ENCODE measurements around the gene TRAFD1. TPM values are rescaled to one million over a fixed set of nuclear protein-coding genes. Genes with fewer than 3 reads are reported as not detected.
"Not testable (repeated sequence)": the region's sequence is repeated elsewhere in the genome, so short reads cannot be mapped to it uniquely, and the experiment has no call there.

TRAFD1 gene
- total RNA-seq, 2 experiments from 2014 or later, result 14.3 to 19.4 TPM

DNA sequence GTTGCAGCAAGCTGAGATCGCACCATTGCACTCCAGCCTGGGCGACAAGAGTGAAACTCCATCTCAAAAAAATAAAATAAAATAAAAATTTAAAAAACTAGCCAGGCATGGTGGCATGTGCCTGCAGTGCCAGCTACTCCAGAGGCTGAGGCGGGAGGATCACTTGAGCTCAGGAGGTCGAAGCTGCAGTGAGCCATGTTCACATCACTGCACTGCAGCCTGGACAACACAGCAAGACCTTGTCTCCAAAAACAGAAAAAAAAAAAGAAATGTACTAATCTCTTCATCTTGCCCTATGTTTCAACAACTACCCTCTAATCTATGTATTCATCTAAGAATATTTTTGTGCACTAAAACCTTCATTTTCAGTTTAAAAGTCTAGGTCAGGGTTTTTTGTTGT is 23.2 kb upstream of the TRAFD1 start:
- Histone ChIP-seq H3K27ac (ENCODE audit: low read depth, low read length, poor library complexity, severe bottlenecking) (no peak overlapping the region), H3K36me3 (ENCODE audit: insufficient read depth, low read length) (peaks cover 88% of the 10 kb centered on the region), H3K9me3 (ENCODE audit: low read length) (no peaks in the 10 kb centered on the region), H3K79me2 (ENCODE audit: insufficient read depth, low read depth, low read length) (peaks cover 100% of the 10 kb centered on the region), H3K9me2 (ENCODE audit: insufficient read depth, low read length) (no peaks in the 10 kb centered on the region), H3K4me1 (ENCODE audit: insufficient read depth, low read length, poor library complexity, severe bottlenecking) (peaks cover 22% of the 10 kb centered on the region), H3K4me3 (ENCODE audit: low read depth, low read length, poor library complexity, severe bottlenecking) (no peak overlapping the region), H4K20me1 (ENCODE audit: insufficient read depth, low read length) (peaks cover 18% of the 10 kb centered on the region; the same call in 1 of the 2 replicates), H3K4me2 (ENCODE audit: low read length) (no peak overlapping the region), H2AFZ (ENCODE audit: low read length) (no peak overlapping the region)
- TF ChIP-seq EZH2phosphoT487 (IDR thresholded peaks at IDR 0.05; ENCODE audit: borderline replicate concordance, low read depth, low read length), result no peak
- TF ChIP-seq, protein P1, sequence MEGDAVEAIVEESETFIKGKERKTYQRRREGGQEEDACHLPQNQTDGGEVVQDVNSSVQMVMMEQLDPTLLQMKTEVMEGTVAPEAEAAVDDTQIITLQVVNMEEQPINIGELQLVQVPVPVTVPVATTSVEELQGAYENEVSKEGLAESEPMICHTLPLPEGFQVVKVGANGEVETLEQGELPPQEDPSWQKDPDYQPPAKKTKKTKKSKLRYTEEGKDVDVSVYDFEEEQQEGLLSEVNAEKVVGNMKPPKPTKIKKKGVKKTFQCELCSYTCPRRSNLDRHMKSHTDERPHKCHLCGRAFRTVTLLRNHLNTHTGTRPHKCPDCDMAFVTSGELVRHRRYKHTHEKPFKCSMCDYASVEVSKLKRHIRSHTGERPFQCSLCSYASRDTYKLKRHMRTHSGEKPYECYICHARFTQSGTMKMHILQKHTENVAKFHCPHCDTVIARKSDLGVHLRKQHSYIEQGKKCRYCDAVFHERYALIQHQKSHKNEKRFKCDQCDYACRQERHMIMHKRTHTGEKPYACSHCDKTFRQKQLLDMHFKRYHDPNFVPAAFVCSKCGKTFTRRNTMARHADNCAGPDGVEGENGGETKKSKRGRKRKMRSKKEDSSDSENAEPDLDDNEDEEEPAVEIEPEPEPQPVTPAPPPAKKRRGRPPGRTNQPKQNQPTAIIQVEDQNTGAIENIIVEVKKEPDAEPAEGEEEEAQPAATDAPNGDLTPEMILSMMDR (conservative IDR thresholded peaks at IDR 0.05; ENCODE audit: low read length), result no peak
- CTCF ChIA-PET (ENCODE audit: unreplicated experiment), result no interaction called here
- intact Hi-C loops (cut with micrococcal nuclease; ENCODE audit: unreplicated experiment), result loop anchor here (10.0 kb wide), 1 partner anchor 283 kb away; the partner anchor contains the start of gene HECTD4
- DNase-seq (ENCODE audit: low spot score), result no peak
- no TSS peak for BruUV-seq (replicated peaks)
- POLR2A ChIA-PET, result interaction anchor here (0.8 kb wide), 1 partner anchor 36 kb away, joined by 3 read pairs; no protein-coding TSS in a partner anchor

DNA sequence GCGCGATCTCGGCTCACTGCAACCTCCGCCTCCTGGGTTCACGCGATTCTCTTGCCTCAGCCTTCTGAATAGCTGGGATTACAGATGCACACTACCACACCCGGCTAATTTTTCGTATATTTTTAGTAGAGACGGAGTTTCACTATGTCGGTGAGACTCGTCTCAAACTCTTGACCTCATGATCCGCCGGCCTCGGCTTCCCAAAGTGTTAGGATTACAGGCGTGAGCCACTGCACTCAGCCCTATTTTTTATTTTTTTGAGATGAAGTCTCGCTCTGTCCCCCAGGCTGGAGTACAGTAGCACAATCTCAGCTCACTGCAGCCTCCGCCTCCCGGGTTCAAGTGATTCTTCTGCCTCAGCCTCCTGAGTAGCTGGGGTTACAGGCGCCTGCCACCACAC is 22.6 kb upstream of the TRAFD1 start:
- H2AFZ ChIP-seq (ENCODE audit: low read length); H3K9me3 ChIP-seq (ENCODE audit: low read length); BruUV-seq (replicated peaks); H3K4me2 ChIP-seq (ENCODE audit: low read length); H3K9me2 ChIP-seq (ENCODE audit: insufficient read depth, low read length); POLR2A ChIA-PET; H3K27ac ChIP-seq (ENCODE audit: low read depth, low read length, poor library complexity, severe bottlenecking); DNase-seq (ENCODE audit: low spot score); H3K4me3 ChIP-seq (ENCODE audit: low read depth, low read length, poor library complexity, severe bottlenecking); CTCF ChIA-PET (ENCODE audit: unreplicated experiment): not testable (repeated sequence)
- Histone ChIP-seq H3K4me1 (ENCODE audit: insufficient read depth, low read length, poor library complexity, severe bottlenecking) (peaks cover 26% of the 10 kb centered on the region), H4K20me1 (ENCODE audit: insufficient read depth, low read length) (peaks cover 22% of the 10 kb centered on the region; the same call in 1 of the 2 replicates), H3K36me3 (ENCODE audit: insufficient read depth, low read length) (peaks cover 82% of the 10 kb centered on the region), H3K79me2 (ENCODE audit: insufficient read depth, low read depth, low read length) (peaks cover 100% of the 10 kb centered on the region)
- intact Hi-C loops (cut with micrococcal nuclease; ENCODE audit: unreplicated experiment), result loop anchor here (10.0 kb wide), 1 partner anchor 282 kb away; the partner anchor contains the start of gene HECTD4

- H4K20me1 ChIP-seq (ENCODE audit: insufficient read depth, low read length), result peaks cover 22% of the 10 kb centered on the region; the same call in 1 of the 2 replicates
- no peak overlapping the region for H3K4me3 ChIP-seq (ENCODE audit: low read depth, low read length, poor library complexity, severe bottlenecking)
- TF ChIP-seq EZH2phosphoT487 (IDR thresholded peaks at IDR 0.05; ENCODE audit: borderline replicate concordance, low read depth, low read length), result no peak
- TF ChIP-seq, protein P1 (conservative IDR thresholded peaks at IDR 0.05; ENCODE audit: low read length), result no peak
- BruUV-seq (replicated peaks), result no TSS peak
- peaks cover 70% of the 10 kb centered on the region for H3K36me3 ChIP-seq (ENCODE audit: insufficient read depth, low read length)
- peaks cover 100% of the 10 kb centered on the region for H3K79me2 ChIP-seq (ENCODE audit: insufficient read depth, low read depth, low read length)
- no peaks in the 10 kb centered on the region for H3K9me3 ChIP-seq (ENCODE audit: low read length)
- no peaks in the 10 kb centered on the region for H3K9me2 ChIP-seq (ENCODE audit: insufficient read depth, low read length)
- intact Hi-C loops (cut with micrococcal nuclease; ENCODE audit: unreplicated experiment), result loop anchor here (10.0 kb wide), 1 partner anchor 281 kb away; the partner anchor contains the start of gene HECTD4
- DNase-seq (ENCODE audit: low spot score), result no peak
- H3K4me1 ChIP-seq (ENCODE audit: insufficient read depth, low read length, poor library complexity, severe bottlenecking), result peaks cover 26% of the 10 kb centered on the region
- H3K27ac ChIP-seq (ENCODE audit: low read depth, low read length, poor library complexity, severe bottlenecking), result no peak overlapping the region
- CTCF ChIA-PET (ENCODE audit: unreplicated experiment), result no interaction called here
- H2AFZ ChIP-seq (ENCODE audit: low read length), result no peak overlapping the region
- H3K4me2 ChIP-seq (ENCODE audit: low read length), result no peak overlapping the region
- POLR2A ChIA-PET, result interaction anchor here (0.6 to 1.5 kb wide), 2 partner anchors 21 to 151 kb away, joined by 3 to 4 read pairs; partner anchors contain the start of gene TRAFD1
These were observed 21.4 kb upstream of the TRAFD1 start for GRCh38 chr12:112103758-112104503.
